Mammary epithelial cell (primary cell): Measurements from ENCODE around the gene SIGLEC7.

Source experiments
- CTCF ChIP-seq, 2 donors: IDR thresholded peaks in 1 of 2; conservative IDR thresholded peaks in 1 of 2; 2 replicates each; pipeline ENCODE4 v1.5.1; 2011 to 2012; ENCODE audit warnings: inconsistent platforms in 2 of 2, low read length in 2 of 2, mild to moderate bottlenecking in 2 of 2, control low read depth in 1 of 2, low read depth in 1 of 2; ENCODE audit not compliant: insufficient read depth in 1 of 2; ENCODE audit errors: extremely low read depth in 1 of 2
- EZH2 ChIP-seq: IDR thresholded peaks from 2 replicates; pipeline ENCODE4 v1.6.1; 2012; ENCODE audit warnings: low read length, inconsistent platforms, borderline replicate concordance

- TF ChIP-seq CTCF (conservative IDR thresholded peaks at IDR 0.05 in 1 of 2, IDR thresholded peaks at IDR 0.05 in 1 of 2; ENCODE audit: extremely low read depth in 1 of 2, insufficient read depth in 1 of 2, low read depth in 1 of 2, low read length in 2 of 2) = no peak
- no peak for TF ChIP-seq EZH2
Measured at GRCh38 chr19:51185868-51186215, 43.7 kb downstream of the SIGLEC7 start.
